Kasumi-1 (cell line): ENCODE data around the gene FAM240A.

Source experiments
- DNase-seq, 2 experiments: peaks; one replicate each; lab custom pipeline; 2025; lab: John Stamatoyannopoulos, UW

The FAM240A gene

DNA sequence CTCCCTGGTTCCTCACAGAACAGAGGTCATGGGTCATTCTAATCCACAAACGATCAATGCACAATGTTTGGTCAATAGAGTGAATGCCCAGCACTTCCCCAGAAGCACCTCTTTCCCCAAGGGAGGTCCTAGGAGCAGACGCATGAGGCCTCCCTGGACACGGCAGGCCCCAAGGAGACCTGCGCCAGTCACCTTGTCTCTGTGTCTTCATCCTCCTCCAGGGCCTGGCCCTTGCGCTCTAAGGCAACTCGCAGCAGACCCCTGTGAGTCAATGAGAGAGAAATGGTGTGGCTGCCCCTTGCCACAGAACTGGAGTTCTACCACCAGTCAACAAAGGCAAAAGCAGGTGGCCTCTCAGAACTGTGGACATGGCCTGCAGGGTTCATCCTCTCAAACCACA lies 63.1 kb downstream of the FAM240A start:
- DNase-seq: no peak
